Activated naive CD4-positive, alpha-beta T cell treated with anti-CD3 and anti-CD28 coated beads for 36 hours (primary cell): ENCODE data around the gene ZBTB8A. TPM values are rescaled to one million over a fixed set of nuclear protein-coding genes. Genes with fewer than 3 reads are reported as not detected.

Experiments
- CTCF ChIA-PET: fragments of 350-600 bp; sonication (Branson Sonifier 250); formaldehyde crosslinking; loops from one replicate; lab custom pipeline; 2021; ENCODE audit warnings: antibody characterized with exemption; lab: Charles Lee
- DNase-seq: peaks from one replicate; pipeline ENCODE4 v3.0.0-alpha.2; 2020
- H3K27ac Mint-ChIP-seq: one replicate; pipeline ENCODE4 v1.8.0; 2021; ENCODE audit warnings: mild to moderate bottlenecking, mixed read lengths
- H3K27me3 Mint-ChIP-seq: one replicate; pipeline ENCODE4 v1.8.0; 2021; ENCODE audit warnings: low read depth, mixed read lengths
- H3K36me3 Mint-ChIP-seq: one replicate; pipeline ENCODE4 v1.8.0; 2021; ENCODE audit warnings: low read depth, mixed read lengths
- H3K4me1 Mint-ChIP-seq: one replicate; pipeline ENCODE4 v1.8.0; 2021; ENCODE audit warnings: low read depth, mixed read lengths
- H3K4me3 Mint-ChIP-seq: one replicate; pipeline ENCODE4 v1.8.0; 2021; ENCODE audit warnings: mild to moderate bottlenecking, moderate library complexity, mixed read lengths
- H3K9me3 Mint-ChIP-seq: one replicate; pipeline ENCODE4 v1.8.0; 2021; ENCODE audit warnings: mixed read lengths
- intact Hi-C: fragments of 100-400 bp; cut with micrococcal nuclease; formaldehyde crosslinking; loops from one replicate; pipeline ENCODE4 v1.15.1; 2023
- total RNA-seq, 2 experiments: library from RNA; stranded (reverse); gene quantifications; one replicate each; pipeline ENCODE4 v1.2.3, GENCODE V29; 2021

The ZBTB8A gene
- under 1 TPM; 0.21 to 0.35 TPM for total RNA-seq

- intact Hi-C loops, result loop anchor here (5.0 kb wide), 2 partner anchors 37 to 83 kb away; no protein-coding TSS in a partner anchor
- no peaks in the 10 kb centered on the region for H3K36me3 Mint-ChIP-seq
- peak; percentile 21 for DNase-seq
- H3K27me3 Mint-ChIP-seq, result peaks cover 64% of the 10 kb centered on the region
- H3K4me1 Mint-ChIP-seq, result peaks cover 8% of the 10 kb centered on the region
- H3K9me3 Mint-ChIP-seq, result no peaks in the 10 kb centered on the region
- peak within 1 kb of the TSS; percentile 77 for H3K4me3 Mint-ChIP-seq
- H3K27ac Mint-ChIP-seq, result no peak within 1 kb of the TSS
- CTCF ChIA-PET, result no interaction called here
Observed at GRCh38 chr1:32538887-32539583, at the start of gene ZBTB8A. TSS of gene ZBTB8A (plus strand) at chr1:32539427. CDS start at chr1:32592932, 53,505 bp downstream.

GRCh38 chr1:32489774-32490454, 49.3 kb upstream of the ZBTB8A start:
- H3K36me3 Mint-ChIP-seq, result no peaks in the 10 kb centered on the region
- CTCF ChIA-PET, result no interaction called here
- no peak for DNase-seq
- intact Hi-C loops, result no loop called here
- peaks cover 9% of the 10 kb centered on the region for H3K27me3 Mint-ChIP-seq
- no peaks in the 10 kb centered on the region for H3K9me3 Mint-ChIP-seq
- H3K4me3 Mint-ChIP-seq, result no peak overlapping the region
- no peaks in the 10 kb centered on the region for H3K4me1 Mint-ChIP-seq
- no peak overlapping the region for H3K27ac Mint-ChIP-seq

- CTCF ChIA-PET, result no interaction called here
- Mint-ChIP-seq H3K27me3 (peaks cover 9% of the 10 kb centered on the region), H3K36me3 (no peaks in the 10 kb centered on the region), H3K4me1 (no peaks in the 10 kb centered on the region), H3K9me3 (no peaks in the 10 kb centered on the region), H3K27ac (no peak overlapping the region), H3K4me3 (no peak overlapping the region)
- intact Hi-C loops, result no loop called here
- DNase-seq, result no peak
Observed at GRCh38 chr1:32491386-32491785, 47.8 kb upstream of the ZBTB8A start.

DNA sequence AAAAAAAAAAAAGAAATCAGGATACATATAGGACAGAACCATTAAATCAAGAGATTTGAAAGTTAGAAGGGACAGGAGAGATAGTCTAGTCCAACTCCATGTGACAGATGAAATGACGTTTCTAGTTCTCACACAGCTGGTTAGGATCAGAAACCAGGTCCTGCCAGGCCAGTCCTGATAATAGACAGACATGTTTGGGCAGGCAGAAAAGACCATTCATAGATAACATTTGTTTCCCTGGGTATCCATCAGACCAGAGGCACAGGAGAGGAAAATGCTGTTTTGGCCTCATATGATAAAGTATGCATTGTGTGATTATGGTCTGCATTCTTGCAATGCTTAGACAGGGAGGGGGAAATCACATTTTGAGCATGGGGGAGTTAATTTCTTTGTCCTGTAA, 45.0 kb upstream of the ZBTB8A start:
- intact Hi-C loops, result no loop called here
- Mint-ChIP-seq H3K9me3 (no peaks in the 10 kb centered on the region), H3K27me3 (peaks cover 18% of the 10 kb centered on the region), H3K4me1 (no peaks in the 10 kb centered on the region), H3K36me3 (no peaks in the 10 kb centered on the region), H3K4me3 (no peak overlapping the region), H3K27ac (no peak overlapping the region)
- CTCF ChIA-PET, result no interaction called here
- no peak for DNase-seq

- H3K36me3 Mint-ChIP-seq, result no peaks in the 10 kb centered on the region
- intact Hi-C loops, result no loop called here
- CTCF ChIA-PET, result no interaction called here
- H3K27ac Mint-ChIP-seq, result no peak overlapping the region
- H3K27me3 Mint-ChIP-seq, result peaks cover 23% of the 10 kb centered on the region
- no peak overlapping the region for H3K4me3 Mint-ChIP-seq
- H3K4me1 Mint-ChIP-seq, result peaks cover under 1% of the 10 kb centered on the region
- H3K9me3 Mint-ChIP-seq, result no peaks in the 10 kb centered on the region
- no peak for DNase-seq
Observed at GRCh38 chr1:32494711-32495337, 44.4 kb upstream of the ZBTB8A start.

GRCh38 chr1:32496127-32496526, 43.1 kb upstream of the ZBTB8A start:
- Mint-ChIP-seq H3K27ac (no peak overlapping the region), H3K4me3 (no peak overlapping the region), H3K27me3 (peaks cover 25% of the 10 kb centered on the region), H3K9me3 (no peaks in the 10 kb centered on the region), H3K36me3 (no peaks in the 10 kb centered on the region), H3K4me1 (peaks cover 5% of the 10 kb centered on the region)
- CTCF ChIA-PET, result interaction anchor here (0.5 to 0.6 kb wide), 3 partner anchors 19 to 821 kb away, joined by 4 read pairs; no protein-coding TSS in a partner anchor
- DNase-seq, result no peak
- intact Hi-C loops, result no loop called here

- Mint-ChIP-seq H3K9me3 (no peaks in the 10 kb centered on the region), H3K36me3 (no peaks in the 10 kb centered on the region), H3K27ac (no peak overlapping the region), H3K4me3 (peak overlapping the region; percentile 24), H3K4me1 (peaks cover 5% of the 10 kb centered on the region), H3K27me3 (peaks cover 34% of the 10 kb centered on the region)
- DNase-seq, result no peak
- CTCF ChIA-PET, result interaction anchor here (0.6 kb wide), 1 partner anchor 57 kb away, joined by 3 read pairs; no protein-coding TSS in a partner anchor
- intact Hi-C loops, result no loop called here
Observed at GRCh38 chr1:32498751-32499150, 40.5 kb upstream of the ZBTB8A start.

DNA sequence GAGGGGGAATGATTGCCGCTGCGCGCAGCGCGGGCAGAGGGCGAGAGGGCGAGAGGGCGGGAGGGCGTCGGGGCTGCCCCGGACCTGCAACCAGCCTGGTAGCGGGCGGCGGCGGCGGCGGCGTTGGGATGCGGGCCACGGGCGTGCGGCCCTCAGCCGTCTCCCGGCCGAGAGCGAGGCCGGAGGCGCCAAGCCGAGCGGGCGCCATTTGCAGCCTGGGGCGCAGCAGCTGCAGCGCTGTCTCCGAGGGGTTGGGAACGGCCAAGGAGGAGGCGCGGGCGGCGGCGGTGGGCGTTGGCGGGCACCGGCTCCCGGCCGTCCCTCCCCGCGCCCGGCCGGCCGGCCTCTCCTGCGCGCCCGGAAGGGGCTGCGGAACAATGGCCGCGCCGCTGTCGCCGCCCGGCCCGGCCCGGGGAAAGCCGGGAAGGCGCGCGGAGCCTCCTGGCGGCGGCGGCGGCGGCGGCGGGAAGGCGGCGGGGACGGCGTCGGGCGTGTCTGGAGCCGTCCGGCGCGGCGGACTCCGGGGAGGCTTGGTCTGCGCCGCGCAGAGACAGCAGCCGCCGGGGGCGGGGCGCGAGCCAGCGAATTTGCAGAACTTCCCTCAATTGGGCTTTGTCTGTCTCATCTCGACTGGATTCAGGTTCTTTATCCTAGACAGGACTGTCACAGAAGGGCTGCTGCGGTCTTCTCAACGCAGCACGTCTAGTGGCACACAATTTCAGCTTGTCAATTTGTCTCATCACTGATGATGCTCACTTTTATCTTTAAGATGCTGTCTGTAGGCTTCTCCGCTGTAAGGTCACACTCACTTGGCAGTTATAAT, 38.6 kb upstream of the ZBTB8A start:
- Mint-ChIP-seq H3K4me1 (peaks cover 5% of the 10 kb centered on the region), H3K4me3 (peak overlapping the region; percentile 77), H3K27ac (no peak overlapping the region), H3K27me3 (peaks cover 36% of the 10 kb centered on the region), H3K36me3 (no peaks in the 10 kb centered on the region), H3K9me3 (no peaks in the 10 kb centered on the region)
- intact Hi-C loops, result loop anchor here (5.0 kb wide), 2 partner anchors 33 to 37 kb away; partner anchors contain the start of genes ZBTB8A and ZBTB8B
- CTCF ChIA-PET, result interaction anchor here (0.6 to 0.7 kb wide), 2 partner anchors 19 to 186 kb away, joined by 3 read pairs; no protein-coding TSS in a partner anchor
- DNase-seq, result peak; percentile 30

- intact Hi-C loops, result loop anchor here (5.0 kb wide), 2 partner anchors 35 kb away; partner anchors contain the start of genes ZBTB8A and ZBTB8B
- H3K27ac Mint-ChIP-seq, result no peak overlapping the region
- H3K27me3 Mint-ChIP-seq, result peaks cover 36% of the 10 kb centered on the region
- CTCF ChIA-PET, result interaction anchor here (0.6 to 0.9 kb wide), 2 partner anchors 34 to 53 kb away, joined by 3 read pairs; no protein-coding TSS in a partner anchor
- H3K4me3 Mint-ChIP-seq, result peak overlapping the region; percentile 47
- H3K9me3 Mint-ChIP-seq, result no peaks in the 10 kb centered on the region
- no peaks in the 10 kb centered on the region for H3K36me3 Mint-ChIP-seq
- H3K4me1 Mint-ChIP-seq, result peaks cover 5% of the 10 kb centered on the region
- no peak for DNase-seq
Observed at GRCh38 chr1:32501865-32502264, 37.4 kb upstream of the ZBTB8A start.

GRCh38 chr1:32503153-32503552, 36.1 kb upstream of the ZBTB8A start:
- intact Hi-C loops, result loop anchor here (5.0 kb wide), 2 partner anchors 34 to 36 kb away; partner anchors contain the start of genes ZBTB8A and ZBTB8B
- no peak overlapping the region for H3K4me3 Mint-ChIP-seq
- CTCF ChIA-PET, result no interaction called here
- H3K27ac Mint-ChIP-seq, result no peak overlapping the region
- H3K27me3 Mint-ChIP-seq, result peaks cover 33% of the 10 kb centered on the region
- H3K36me3 Mint-ChIP-seq, result no peaks in the 10 kb centered on the region
- DNase-seq, result no peak
- H3K9me3 Mint-ChIP-seq, result no peaks in the 10 kb centered on the region
- peaks cover 5% of the 10 kb centered on the region for H3K4me1 Mint-ChIP-seq

GRCh38 chr1:32507021-32507420, 32.2 kb upstream of the ZBTB8A start:
- no peaks in the 10 kb centered on the region for H3K4me1 Mint-ChIP-seq
- H3K27me3 Mint-ChIP-seq, result peaks cover 8% of the 10 kb centered on the region
- CTCF ChIA-PET, result no interaction called here
- no peaks in the 10 kb centered on the region for H3K9me3 Mint-ChIP-seq
- no peak for DNase-seq
- H3K36me3 Mint-ChIP-seq, result no peaks in the 10 kb centered on the region
- intact Hi-C loops, result no loop called here
- no peak overlapping the region for H3K4me3 Mint-ChIP-seq
- H3K27ac Mint-ChIP-seq, result no peak overlapping the region
